ENCODE measurements around the gene ALG12. TPM values are rescaled to one million over a fixed set of nuclear protein-coding genes. Genes with fewer than 3 reads are reported as not detected.

Gene ALG12
- total and polyA plus RNA-seq, 11 donors, result 9.1 to 26.8 (median 15.0) TPM

- WGBS, 4 donors, result 57 to 69% (median 66%) methylated on average over 6 of the region's 6 CpGs
- H3K36me3 ChIP-seq, result peaks cover 5 to 41% (median 18%) of the 10 kb centered on the region in 9 donors
- DNase-seq (peak in 4 of 5 donors; percentile 7 to 58 (median 28)), ATAC-seq (no peak)
- no peaks in the 10 kb centered on the region for H3K27me3 ChIP-seq
- intact Hi-C loops (cut with DNase I), result no loop called here
- TF ChIP-seq, protein P1, sequence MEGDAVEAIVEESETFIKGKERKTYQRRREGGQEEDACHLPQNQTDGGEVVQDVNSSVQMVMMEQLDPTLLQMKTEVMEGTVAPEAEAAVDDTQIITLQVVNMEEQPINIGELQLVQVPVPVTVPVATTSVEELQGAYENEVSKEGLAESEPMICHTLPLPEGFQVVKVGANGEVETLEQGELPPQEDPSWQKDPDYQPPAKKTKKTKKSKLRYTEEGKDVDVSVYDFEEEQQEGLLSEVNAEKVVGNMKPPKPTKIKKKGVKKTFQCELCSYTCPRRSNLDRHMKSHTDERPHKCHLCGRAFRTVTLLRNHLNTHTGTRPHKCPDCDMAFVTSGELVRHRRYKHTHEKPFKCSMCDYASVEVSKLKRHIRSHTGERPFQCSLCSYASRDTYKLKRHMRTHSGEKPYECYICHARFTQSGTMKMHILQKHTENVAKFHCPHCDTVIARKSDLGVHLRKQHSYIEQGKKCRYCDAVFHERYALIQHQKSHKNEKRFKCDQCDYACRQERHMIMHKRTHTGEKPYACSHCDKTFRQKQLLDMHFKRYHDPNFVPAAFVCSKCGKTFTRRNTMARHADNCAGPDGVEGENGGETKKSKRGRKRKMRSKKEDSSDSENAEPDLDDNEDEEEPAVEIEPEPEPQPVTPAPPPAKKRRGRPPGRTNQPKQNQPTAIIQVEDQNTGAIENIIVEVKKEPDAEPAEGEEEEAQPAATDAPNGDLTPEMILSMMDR (IDR thresholded peaks at IDR 0.05), result no peak
- no peak for TF ChIP-seq POLR2A (IDR thresholded peaks at IDR 0.05)
- no peaks in the 10 kb centered on the region for H3K9me3 ChIP-seq
- peaks cover 24 to 85% (median 70%) of the 10 kb centered on the region in 12 donors for H3K4me1 ChIP-seq
- H3K4me3 ChIP-seq, result peak overlapping the region; percentile 72 to 99 (median 90)
- H3K27ac ChIP-seq, result peak overlapping the region in 11 of 12 donors; percentile 83 to 100 (median 96)
Observed at GRCh38 chr22:49963647-49964026, 45.4 kb upstream of the ALG12 start.

DNA sequence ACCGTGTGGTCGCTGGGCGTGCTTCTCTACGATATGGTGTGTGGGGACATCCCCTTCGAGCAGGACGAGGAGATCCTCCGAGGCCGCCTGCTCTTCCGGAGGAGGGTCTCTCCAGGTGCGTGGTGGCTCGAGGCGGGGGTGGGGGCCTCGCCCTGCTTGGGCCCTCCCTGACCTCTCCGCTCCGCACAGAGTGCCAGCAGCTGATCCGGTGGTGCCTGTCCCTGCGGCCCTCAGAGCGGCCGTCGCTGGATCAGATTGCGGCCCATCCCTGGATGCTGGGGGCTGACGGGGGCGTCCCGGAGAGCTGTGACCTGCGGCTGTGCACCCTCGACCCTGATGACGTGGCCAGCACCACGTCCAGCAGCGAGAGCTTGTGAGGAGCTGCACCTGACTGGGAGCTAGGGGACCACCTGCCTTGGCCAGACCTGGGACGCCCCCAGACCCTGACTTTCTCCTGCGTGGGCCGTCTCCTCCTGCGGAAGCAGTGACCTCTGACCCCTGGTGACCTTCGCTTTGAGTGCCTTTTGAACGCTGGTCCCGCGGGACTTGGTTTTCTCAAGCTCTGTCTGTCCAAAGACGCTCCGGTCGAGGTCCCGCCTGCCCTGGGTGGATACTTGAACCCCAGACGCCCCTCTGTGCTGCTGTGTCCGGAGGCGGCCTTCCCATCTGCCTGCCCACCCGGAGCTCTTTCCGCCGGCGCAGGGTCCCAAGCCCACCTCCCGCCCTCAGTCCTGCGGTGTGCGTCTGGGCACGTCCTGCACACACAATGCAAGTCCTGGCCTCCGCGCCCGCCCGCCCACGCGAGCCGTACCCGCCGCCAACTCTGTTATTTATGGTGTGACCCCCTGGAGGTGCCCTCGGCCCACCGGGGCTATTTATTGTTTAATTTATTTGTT lies 44.8 kb upstream of the ALG12 start:
- peak; percentile 26 to 69 (median 48) for DNase-seq
- peak overlapping the region; percentile 72 to 99 (median 90) for H3K4me3 ChIP-seq
- intact Hi-C loops (cut with DNase I), result no loop called here
- no peaks in the 10 kb centered on the region for H3K9me3 ChIP-seq
- H3K4me1 ChIP-seq, result peaks cover 24 to 81% (median 64%) of the 10 kb centered on the region in 12 donors
- peak overlapping the region; percentile 73 to 100 (median 96) for H3K27ac ChIP-seq
- peaks cover 5 to 41% (median 18%) of the 10 kb centered on the region in 9 donors for H3K36me3 ChIP-seq
- TF ChIP-seq, protein P1 (IDR thresholded peaks at IDR 0.05), result no peak
- TF ChIP-seq POLR2A (IDR thresholded peaks at IDR 0.05), result no peak
- ATAC-seq, result no peak
- whole genome bisulfite sequencing, 4 donors, result 43 to 60% (median 53%) methylated on average over 40 to 63 of the region's 63 CpGs
- H3K27me3 ChIP-seq, result no peaks in the 10 kb centered on the region

DNA sequence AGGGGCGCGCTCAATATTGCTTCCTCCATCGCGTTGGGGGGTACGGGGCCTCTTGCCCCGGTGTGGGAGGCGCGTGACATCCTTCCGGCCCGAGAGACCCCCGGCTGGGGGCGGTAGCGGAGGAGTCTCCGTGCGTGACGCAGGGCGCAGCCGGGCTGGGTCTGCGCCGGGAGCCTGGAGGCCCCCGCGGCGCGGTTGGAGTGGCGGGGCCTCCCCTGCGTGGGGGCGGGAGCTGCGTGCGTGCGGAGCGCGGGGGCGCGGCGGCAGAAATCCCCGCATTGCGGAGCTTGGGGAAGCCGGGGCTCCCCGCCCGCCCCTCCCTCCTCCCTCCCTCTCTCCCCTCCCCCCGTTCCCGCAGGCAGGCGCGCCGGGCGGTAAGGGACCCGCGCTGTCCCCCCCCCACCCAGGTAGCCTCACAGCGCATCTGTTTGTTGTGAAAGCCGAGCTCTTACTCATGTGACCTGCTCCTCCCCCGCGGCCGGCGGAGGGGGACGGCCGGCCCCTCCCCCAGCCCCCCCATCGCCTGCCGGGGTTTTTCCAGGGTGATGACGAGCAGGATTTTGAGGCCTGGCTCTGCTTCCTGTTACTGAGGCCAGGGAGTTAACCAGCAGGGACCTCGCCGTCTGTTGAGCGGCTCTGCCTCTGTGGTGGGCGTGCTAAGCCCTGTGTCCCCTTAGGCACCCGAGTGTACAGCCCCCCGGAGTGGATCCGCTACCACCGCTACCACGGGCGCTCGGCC lies 43.9 kb upstream of the ALG12 start:
- WGBS, 4 donors, result 0 to 2% (median 1%) methylated on average over 30 to 70 of the region's 70 CpGs

More for the DNA sequence above, 43.9 kb upstream of the ALG12 start:
- Histone ChIP-seq H3K27ac (peak overlapping the region; percentile 83 to 100 (median 96)), H3K4me1 (peaks cover 24 to 72% (median 56%) of the 10 kb centered on the region in 12 donors), H3K36me3 (peaks cover 5 to 41% (median 18%) of the 10 kb centered on the region in 9 donors), H3K4me3 (peak overlapping the region; percentile 72 to 99 (median 90)), H3K9me3 (no peaks in the 10 kb centered on the region), H3K27me3 (no peaks in the 10 kb centered on the region)
- TF ChIP-seq, protein P1 (IDR thresholded peaks at IDR 0.05), result no peak
- peak in 1 of 2 donors; percentile 68 for TF ChIP-seq POLR2A (IDR thresholded peaks at IDR 0.05)
- intact Hi-C loops (cut with DNase I), result no loop called here
- DNase-seq (peak; percentile 92 to 94 (median 94)), ATAC-seq (peak; percentile 53 to 80 (median 57))
